Endothelial cell of umbilical vein (primary cell): ENCODE results near the gene CSNK1G3.

Experiments used
- EZH2 ChIP-seq: IDR thresholded peaks from 2 replicates; pipeline ENCODE4 v1.6.1; 2012; ENCODE audit warnings: borderline replicate concordance, low read depth, mild to moderate bottlenecking, moderate library complexity, low read length, inconsistent platforms; ENCODE audit not compliant: severe bottlenecking
- JUN ChIP-seq: IDR thresholded peaks from 2 replicates; pipeline ENCODE4 v1.6.1; 2011; ENCODE audit warnings: borderline replicate concordance, low read depth; ENCODE audit not compliant: insufficient read length, insufficient read depth
- MAX ChIP-seq: IDR thresholded peaks from 2 replicates; pipeline ENCODE4 v1.6.1; 2011; ENCODE audit not compliant: insufficient read depth, insufficient read length
- POLR2A ChIP-seq: IDR thresholded peaks from 2 replicates; pipeline ENCODE4 v1.6.1; 2012; ENCODE audit warnings: low read depth, mild to moderate bottlenecking, control low read depth, low read length
- POLR2AphosphoS5 ChIP-seq: IDR thresholded peaks from 2 replicates; pipeline ENCODE4 v1.6.1; 2012; ENCODE audit warnings: low read depth, mild to moderate bottlenecking, control low read depth, low read length, moderate library complexity; ENCODE audit not compliant: insufficient read depth
- TF ChIP-seq, protein P1 (sequence below), 2 donors: IDR thresholded peaks; 1 replicate in 1 of 2; 2 replicates in 1 of 2; pipeline ENCODE4 v1.5.1; 2011; ENCODE audit warnings: low read length in 2 of 2, mild to moderate bottlenecking in 2 of 2, moderate library complexity in 2 of 2, control low read depth in 1 of 2, inconsistent platforms in 1 of 2, low read depth in 1 of 2; ENCODE audit not compliant: insufficient read depth in 1 of 2; ENCODE audit errors: extremely low read depth in 1 of 2

- TF ChIP-seq, protein P1, sequence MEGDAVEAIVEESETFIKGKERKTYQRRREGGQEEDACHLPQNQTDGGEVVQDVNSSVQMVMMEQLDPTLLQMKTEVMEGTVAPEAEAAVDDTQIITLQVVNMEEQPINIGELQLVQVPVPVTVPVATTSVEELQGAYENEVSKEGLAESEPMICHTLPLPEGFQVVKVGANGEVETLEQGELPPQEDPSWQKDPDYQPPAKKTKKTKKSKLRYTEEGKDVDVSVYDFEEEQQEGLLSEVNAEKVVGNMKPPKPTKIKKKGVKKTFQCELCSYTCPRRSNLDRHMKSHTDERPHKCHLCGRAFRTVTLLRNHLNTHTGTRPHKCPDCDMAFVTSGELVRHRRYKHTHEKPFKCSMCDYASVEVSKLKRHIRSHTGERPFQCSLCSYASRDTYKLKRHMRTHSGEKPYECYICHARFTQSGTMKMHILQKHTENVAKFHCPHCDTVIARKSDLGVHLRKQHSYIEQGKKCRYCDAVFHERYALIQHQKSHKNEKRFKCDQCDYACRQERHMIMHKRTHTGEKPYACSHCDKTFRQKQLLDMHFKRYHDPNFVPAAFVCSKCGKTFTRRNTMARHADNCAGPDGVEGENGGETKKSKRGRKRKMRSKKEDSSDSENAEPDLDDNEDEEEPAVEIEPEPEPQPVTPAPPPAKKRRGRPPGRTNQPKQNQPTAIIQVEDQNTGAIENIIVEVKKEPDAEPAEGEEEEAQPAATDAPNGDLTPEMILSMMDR (IDR thresholded peaks at IDR 0.05; ENCODE audit: extremely low read depth in 1 of 2, insufficient read depth in 1 of 2, low read depth in 1 of 2, low read length in 2 of 2) = no peak
- TF ChIP-seq MAX (no peak), POLR2AphosphoS5 (no peak), POLR2A (no peak), EZH2 (no peak), JUN (no peak)
Observed at GRCh38 chr5:123511290-123511647, 708 bp upstream of the CSNK1G3 start.
